HG02642 (cell line): ENCODE results near the gene WNT9A.

Source experiments
- ATAC-seq: cut with Tn5 transposase; IDR thresholded peaks from one replicate; pipeline ENCODE4 v1.9.1; 2021; ENCODE audit warnings: mild to moderate bottlenecking; ENCODE audit not compliant: unreplicated experiment, poor library complexity

WNT9A gene

GRCh38 chr1:227926216-227926791, 21.4 kb downstream of the WNT9A start:
- no peak for ATAC-seq

- no peak for ATAC-seq
Observed at GRCh38 chr1:227925582-227926198, 22.0 kb downstream of the WNT9A start.

- ATAC-seq: no peak
Observed at GRCh38 chr1:227924833-227925574, 22.7 kb downstream of the WNT9A start.

- ATAC-seq: no peak
Observed at GRCh38 chr1:227924168-227924832, 23.4 kb downstream of the WNT9A start.

- no peak for ATAC-seq
Observed at GRCh38 chr1:227923353-227924167, 24.2 kb downstream of the WNT9A start.

- no peak for ATAC-seq
Observed at GRCh38 chr1:227922501-227923352, 25.0 kb downstream of the WNT9A start.

- no peak for ATAC-seq
Observed at GRCh38 chr1:227921461-227922185, 26.1 kb downstream of the WNT9A start.

GRCh38 chr1:227920896-227921295, 26.8 kb downstream of the WNT9A start:
- no peak for ATAC-seq

- no peak for ATAC-seq
Observed at GRCh38 chr1:227920426-227920825, 27.3 kb downstream of the WNT9A start.

- no peak for ATAC-seq
Observed at GRCh38 chr1:227919906-227920305, 27.8 kb downstream of the WNT9A start.

GRCh38 chr1:227918736-227919135, 29.0 kb downstream of the WNT9A start:
- ATAC-seq: no peak

- ATAC-seq: no peak
Observed at GRCh38 chr1:227918083-227918700, 29.5 kb downstream of the WNT9A start.

GRCh38 chr1:227917081-227917950, 30.4 kb downstream of the WNT9A start:
- ATAC-seq: no peak

GRCh38 chr1:227916655-227917054, 31.1 kb downstream of the WNT9A start:
- ATAC-seq: no peak

GRCh38 chr1:227915564-227916553, 31.9 kb downstream of the WNT9A start:
- no peak for ATAC-seq
